Mesenchymal stem cell (in vitro differentiated cells and primary cell): ENCODE results near the gene WDR81.
A peak's percentile ranks its signal among the peaks of the same experiment; 100 is the strongest.
"Not testable (repeated sequence)": the region's sequence is repeated elsewhere in the genome, so short reads cannot be mapped to it uniquely, and the experiment has no call there.

Source experiments
- DNase-seq: peaks from one replicate; pipeline ENCODE4 v3.0.0-alpha.2; 2013
- H2AFZ ChIP-seq: one replicate; pipeline ENCODE4 v1.6.1; 2013; ENCODE audit warnings: low read depth, mild to moderate bottlenecking, control low read depth, inconsistent platforms, low read length, moderate library complexity
- H2AK5ac ChIP-seq: 2 replicates; pipeline ENCODE4 v1.6.1; 2013; ENCODE audit warnings: low read length, moderate library complexity, mild to moderate bottlenecking, inconsistent platforms; ENCODE audit not compliant: severe bottlenecking
- H2BK120ac ChIP-seq: one replicate; pipeline ENCODE4 v1.6.1; 2013; ENCODE audit warnings: low read depth, mild to moderate bottlenecking, inconsistent platforms, low read length, moderate library complexity
- H2BK12ac ChIP-seq, 2 experiments: one replicate each; pipeline ENCODE4 v1.6.1; 2013; ENCODE audit warnings: inconsistent platforms in 2 of 2, low read length in 2 of 2, mild to moderate bottlenecking in 2 of 2, moderate library complexity in 2 of 2, control low read depth in 1 of 2
- H2BK15ac ChIP-seq: one replicate; pipeline ENCODE4 v1.6.1; 2013; ENCODE audit warnings: mild to moderate bottlenecking, low read depth, inconsistent platforms; ENCODE audit not compliant: poor library complexity, severe bottlenecking
- H2BK5ac ChIP-seq: 2 replicates; pipeline ENCODE4 v1.6.1; 2013; ENCODE audit warnings: low read depth, mild to moderate bottlenecking, low read length, control low read depth, inconsistent platforms; ENCODE audit not compliant: poor library complexity, severe bottlenecking
- H3K14ac ChIP-seq, 2 experiments: one replicate each; pipeline ENCODE4 v1.6.1; 2013; ENCODE audit warnings: inconsistent platforms in 2 of 2, low read length in 2 of 2, control low read depth in 1 of 2, mild to moderate bottlenecking in 1 of 2, moderate library complexity in 1 of 2
- H3K18ac ChIP-seq, 2 experiments: one replicate each; pipeline ENCODE4 v1.6.1; 2013; ENCODE audit warnings: inconsistent platforms in 2 of 2, low read length in 2 of 2, control low read depth in 1 of 2, low read depth in 1 of 2, mild to moderate bottlenecking in 1 of 2
- H3K23ac ChIP-seq, 2 experiments: one replicate each; pipeline ENCODE4 v1.6.1; 2013; ENCODE audit warnings: inconsistent platforms in 2 of 2, low read length in 2 of 2, mild to moderate bottlenecking in 2 of 2, moderate library complexity in 2 of 2, control low read depth in 1 of 2
- H3K27ac ChIP-seq: 2 replicates; pipeline ENCODE4 v1.5.1; 2013; ENCODE audit warnings: mild to moderate bottlenecking, moderate library complexity, low read length, control low read depth, inconsistent platforms; ENCODE audit not compliant: poor library complexity, severe bottlenecking
- H3K27me3 ChIP-seq, 2 experiments: 2 replicates each; pipeline versions ENCODE4 v1.6.1 to v1.7.0; 2013; ENCODE audit warnings: low read length in 2 of 2, mild to moderate bottlenecking in 2 of 2, moderate library complexity in 2 of 2, control low read depth in 1 of 2, inconsistent platforms in 1 of 2; ENCODE audit not compliant: control insufficient read depth in 1 of 2, insufficient read depth in 1 of 2
- H3K36me3 ChIP-seq, 2 experiments: 2 replicates each; pipeline versions ENCODE4 v1.6.1 to v1.7.0; 2013; ENCODE audit warnings: low read length in 2 of 2, control low read depth in 1 of 2, inconsistent platforms in 1 of 2, low read depth in 1 of 2, mild to moderate bottlenecking in 1 of 2; ENCODE audit not compliant: insufficient read depth in 2 of 2, control insufficient read depth in 1 of 2
- H3K4ac ChIP-seq, 2 experiments: one replicate each; pipeline ENCODE4 v1.6.1; 2013; ENCODE audit warnings: inconsistent platforms in 2 of 2, low read length in 2 of 2, mild to moderate bottlenecking in 2 of 2, moderate library complexity in 2 of 2, control low read depth in 1 of 2, low read depth in 1 of 2
- H3K4me1 ChIP-seq: 2 replicates; pipeline ENCODE4 v1.6.1; 2013; ENCODE audit warnings: low read depth, low read length, control low read depth; ENCODE audit not compliant: control insufficient read depth, insufficient read depth
- H3K4me2 ChIP-seq: 2 replicates; pipeline ENCODE4 v1.6.1; 2013; ENCODE audit warnings: low read length, mild to moderate bottlenecking, inconsistent platforms; ENCODE audit not compliant: poor library complexity, severe bottlenecking
- H3K4me3 ChIP-seq, 2 experiments: 2 replicates each; pipeline versions ENCODE4 v1.5.1 to v1.7.0; 2013; ENCODE audit warnings: low read length in 2 of 2, mild to moderate bottlenecking in 2 of 2, control low read depth in 1 of 2, low read depth in 1 of 2; ENCODE audit not compliant: insufficient read depth in 1 of 2
- H3K79me1 ChIP-seq: replicated peaks from 2 replicates; pipeline ENCODE4 v1.6.1; 2013; ENCODE audit warnings: mild to moderate bottlenecking, control low read depth, low read length, inconsistent platforms; ENCODE audit not compliant: poor library complexity, severe bottlenecking
- H3K9ac ChIP-seq: 2 replicates; pipeline ENCODE4 v1.7.0; 2013; ENCODE audit warnings: mild to moderate bottlenecking, low read length, moderate library complexity
- H3K9me3 ChIP-seq: 2 replicates; pipeline ENCODE4 v1.7.0; 2013; ENCODE audit warnings: mild to moderate bottlenecking, low read length; ENCODE audit not compliant: control insufficient read depth
- H4K8ac ChIP-seq: one replicate; pipeline ENCODE4 v1.6.1; 2013; ENCODE audit warnings: inconsistent platforms, mild to moderate bottlenecking, low read length, moderate library complexity
- H4K91ac ChIP-seq: one replicate; pipeline ENCODE4 v1.6.1; 2013; ENCODE audit warnings: mild to moderate bottlenecking, low read length, inconsistent platforms
- WGBS: methylation state at CpG from one replicate; pipeline ENCODE4 v1.1.7; 2013; ENCODE audit warnings: mixed read lengths; 5-methylcytosine and 5-hydroxymethylcytosine counted together

The WDR81 gene

GRCh38 chr17:1764705-1765104 is 40.2 kb downstream of the WDR81 start:
- Histone ChIP-seq H2BK12ac (peak overlapping the region in 1 of 2 experiments; percentile 83), H3K9ac (peak overlapping the region; percentile 90), H3K4me1 (peaks cover 25% of the 10 kb centered on the region)

GRCh38 chr17:1765576-1765975 is 41.1 kb downstream of the WDR81 start:
- Histone ChIP-seq H3K4me2 (no peak overlapping the region), H4K91ac (no peak overlapping the region), H3K14ac (no peak overlapping the region), H2BK5ac (no peak overlapping the region), H3K9me3 (no peaks in the 10 kb centered on the region), H3K4me1 (peaks cover 30% of the 10 kb centered on the region), H3K9ac (no peak overlapping the region), H3K79me1 (no peaks in the 10 kb centered on the region), H3K27ac (no peak overlapping the region), H3K4me3 (no peak overlapping the region), H3K4ac (no peak overlapping the region), H2BK120ac (no peak overlapping the region), H2AFZ (no peak overlapping the region), H3K36me3 (peaks cover 2 to 28% of the 10 kb centered on the region in 2 experiments), H3K23ac (no peak overlapping the region), H2BK15ac (no peak overlapping the region), H3K27me3 (no peaks in the 10 kb centered on the region), H3K18ac (peak overlapping the region in 1 of 2 experiments; percentile 52), H2BK12ac (peak overlapping the region in 1 of 2 experiments; percentile 46), H4K8ac (no peak overlapping the region), H2AK5ac (no peak overlapping the region)
- DNase-seq: no peak
- WGBS: 100% methylated on average over 2 of the region's 3 CpGs

More at GRCh38 chr17:1764705-1765104, 40.2 kb downstream of the WDR81 start:
- not testable (repeated sequence) for H2BK15ac ChIP-seq, H4K91ac ChIP-seq, H3K4me2 ChIP-seq, H2AK5ac ChIP-seq, H2BK120ac ChIP-seq, H3K23ac ChIP-seq, H3K79me1 ChIP-seq, H3K14ac ChIP-seq, H3K4ac ChIP-seq, H2BK5ac ChIP-seq, DNase-seq, H3K9me3 ChIP-seq, H3K27me3 ChIP-seq, H3K27ac ChIP-seq, H2AFZ ChIP-seq
- WGBS: 90% methylated on average over 5 of the region's 7 CpGs
- H3K36me3 ChIP-seq: peaks cover 2 to 21% of the 10 kb centered on the region in 2 experiments
- H3K4me3 ChIP-seq: peak overlapping the region in 1 of 2 experiments; percentile 97
- peak overlapping the region in 1 of 2 experiments; percentile 39 for H3K18ac ChIP-seq
- H4K8ac ChIP-seq: peak overlapping the region; percentile 3

GRCh38 chr17:1766382-1767135 is 42.1 kb downstream of the WDR81 start:
- Histone ChIP-seq H3K14ac (no peak overlapping the region), H3K79me1 (no peaks in the 10 kb centered on the region), H3K27me3 (no peaks in the 10 kb centered on the region), H2BK12ac (peak overlapping the region in 1 of 2 experiments; percentile 1), H3K27ac (no peak overlapping the region), H3K23ac (no peak overlapping the region), H3K4ac (peak overlapping the region in 1 of 2 experiments; percentile 51), H2AFZ (peak overlapping the region; percentile 42), H3K4me2 (no peak overlapping the region), H4K8ac (peak overlapping the region; percentile 38), H3K9me3 (no peaks in the 10 kb centered on the region), H3K4me3 (no peak overlapping the region), H4K91ac (peak overlapping the region; percentile 65), H2AK5ac (no peak overlapping the region), H2BK15ac (no peak overlapping the region), H2BK5ac (no peak overlapping the region), H3K36me3 (peaks cover 5 to 38% of the 10 kb centered on the region in 2 experiments), H3K4me1 (peaks cover 33% of the 10 kb centered on the region), H3K18ac (no peak overlapping the region), H3K9ac (peak overlapping the region; percentile 41), H2BK120ac (no peak overlapping the region)
- no peak for DNase-seq
- WGBS: 76% methylated on average over 19 of the region's 21 CpGs

- Histone ChIP-seq H3K23ac (no peak overlapping the region), H3K79me1 (no peaks in the 10 kb centered on the region), H3K14ac (no peak overlapping the region), H3K4ac (no peak overlapping the region), H2AFZ (no peak overlapping the region), H3K4me3 (no peak overlapping the region), H2BK120ac (no peak overlapping the region), H4K91ac (no peak overlapping the region), H2AK5ac (no peak overlapping the region), H3K27me3 (no peaks in the 10 kb centered on the region), H3K9me3 (no peaks in the 10 kb centered on the region), H3K18ac (no peak overlapping the region), H2BK5ac (no peak overlapping the region), H3K4me1 (peaks cover 28% of the 10 kb centered on the region), H2BK15ac (peak overlapping the region; percentile 18), H3K27ac (no peak overlapping the region), H4K8ac (no peak overlapping the region), H3K36me3 (peaks cover 7 to 44% of the 10 kb centered on the region in 2 experiments), H3K4me2 (no peak overlapping the region), H2BK12ac (peak overlapping the region; percentile 23 to 68), H3K9ac (no peak overlapping the region)
- DNase-seq: no peak
- WGBS: 96% methylated on average over 12 of the region's 12 CpGs
Measured at GRCh38 chr17:1767358-1767757, 42.9 kb downstream of the WDR81 start.
